Fibroblast of mammary gland (primary cell): ENCODE data around the gene NPTX1.

Experiments
- DNase-seq: peaks from one replicate; pipeline ENCODE4 v3.0.0-alpha.2; 2010; ENCODE audit warnings: low read depth
- H3K4me3 ChIP-seq: 2 replicates; pipeline ENCODE4 v1.5.1; 2011; ENCODE audit warnings: low read depth, mild to moderate bottlenecking, low read length, moderate library complexity; ENCODE audit not compliant: control insufficient read depth
- TF ChIP-seq, protein P1 (sequence below): conservative IDR thresholded peaks from 2 replicates; pipeline ENCODE4 v1.5.1; 2011; ENCODE audit warnings: low read depth, low read length, inconsistent platforms; ENCODE audit not compliant: control insufficient read depth, insufficient read depth

The NPTX1 gene

DNA sequence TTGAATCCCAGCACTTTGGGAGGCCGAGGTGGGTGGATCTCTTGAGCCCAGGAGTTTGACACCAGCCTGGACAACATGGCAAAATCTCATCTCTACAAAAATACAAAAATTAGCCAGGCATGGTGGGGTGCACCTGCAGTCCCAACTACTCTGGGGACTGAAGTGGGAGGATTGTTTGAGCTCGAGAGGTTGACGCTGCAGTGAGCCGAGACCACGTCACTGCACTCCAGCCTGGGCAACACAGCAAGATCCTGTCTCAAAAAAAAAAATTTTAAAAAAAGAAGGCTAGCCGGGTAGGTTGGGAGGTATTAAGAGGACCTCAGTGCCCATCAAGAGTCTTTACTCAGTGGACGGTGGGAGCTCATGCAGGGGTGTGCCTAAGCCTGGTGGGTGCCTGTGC, 3.8 kb upstream of the NPTX1 start:
- DNase-seq: no peak
- no peak overlapping the region for H3K4me3 ChIP-seq
- TF ChIP-seq, protein P1, sequence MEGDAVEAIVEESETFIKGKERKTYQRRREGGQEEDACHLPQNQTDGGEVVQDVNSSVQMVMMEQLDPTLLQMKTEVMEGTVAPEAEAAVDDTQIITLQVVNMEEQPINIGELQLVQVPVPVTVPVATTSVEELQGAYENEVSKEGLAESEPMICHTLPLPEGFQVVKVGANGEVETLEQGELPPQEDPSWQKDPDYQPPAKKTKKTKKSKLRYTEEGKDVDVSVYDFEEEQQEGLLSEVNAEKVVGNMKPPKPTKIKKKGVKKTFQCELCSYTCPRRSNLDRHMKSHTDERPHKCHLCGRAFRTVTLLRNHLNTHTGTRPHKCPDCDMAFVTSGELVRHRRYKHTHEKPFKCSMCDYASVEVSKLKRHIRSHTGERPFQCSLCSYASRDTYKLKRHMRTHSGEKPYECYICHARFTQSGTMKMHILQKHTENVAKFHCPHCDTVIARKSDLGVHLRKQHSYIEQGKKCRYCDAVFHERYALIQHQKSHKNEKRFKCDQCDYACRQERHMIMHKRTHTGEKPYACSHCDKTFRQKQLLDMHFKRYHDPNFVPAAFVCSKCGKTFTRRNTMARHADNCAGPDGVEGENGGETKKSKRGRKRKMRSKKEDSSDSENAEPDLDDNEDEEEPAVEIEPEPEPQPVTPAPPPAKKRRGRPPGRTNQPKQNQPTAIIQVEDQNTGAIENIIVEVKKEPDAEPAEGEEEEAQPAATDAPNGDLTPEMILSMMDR: no peak

DNA sequence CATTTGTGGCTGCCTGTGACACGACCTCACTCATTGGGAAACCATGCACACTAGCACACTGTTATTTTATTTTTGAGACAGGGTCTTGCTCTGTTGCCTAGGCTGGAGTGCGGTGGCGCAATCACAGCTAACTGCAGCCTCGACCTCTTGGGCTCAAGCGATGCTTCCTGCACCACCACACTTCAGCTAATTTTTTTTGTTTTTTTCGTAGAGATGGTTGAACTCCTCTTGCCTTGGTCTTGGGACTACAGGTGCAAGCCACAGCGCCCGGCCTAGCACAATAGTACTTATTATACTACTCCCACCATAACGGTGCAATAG, 2.8 kb upstream of the NPTX1 start:
- DNase-seq: no peak
- TF ChIP-seq, protein P1: no peak
- no peak overlapping the region for H3K4me3 ChIP-seq

DNA sequence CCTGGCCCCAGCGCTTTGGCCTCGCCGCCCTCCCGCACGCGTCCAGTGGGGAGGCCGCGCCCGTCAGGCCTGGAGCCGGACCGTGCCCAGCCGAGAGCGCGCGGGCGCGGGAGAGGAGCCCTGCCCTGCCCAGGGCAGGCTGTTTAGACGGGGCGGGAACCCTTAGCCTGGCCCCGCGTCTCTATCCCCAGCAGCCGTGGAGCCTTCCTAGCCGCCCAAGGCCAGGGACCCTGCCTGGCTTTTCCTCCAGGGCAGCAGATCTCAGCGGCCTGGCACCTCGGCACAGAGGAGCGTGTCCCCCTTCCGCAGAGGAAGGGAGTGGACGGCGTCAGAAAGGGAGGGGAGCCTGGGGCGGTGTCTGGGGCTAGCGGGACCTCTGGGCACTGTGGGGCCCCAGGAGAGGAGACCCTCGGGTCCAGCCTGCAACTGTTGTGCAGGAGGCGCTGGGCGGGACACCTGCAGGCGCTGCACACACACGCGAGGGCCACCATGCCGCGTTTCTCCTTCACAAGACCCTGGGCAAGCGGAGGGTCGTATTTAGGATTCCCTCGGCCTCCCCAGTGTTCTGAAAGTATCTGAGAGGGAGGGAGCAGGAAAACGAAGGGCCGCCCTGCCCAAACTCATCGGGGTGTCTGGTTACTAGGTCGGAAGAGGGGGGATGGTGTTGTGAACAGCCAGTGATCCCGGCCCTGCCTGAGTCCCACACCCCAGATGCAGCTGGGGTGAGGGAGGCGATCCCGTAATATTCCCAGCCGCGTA, 2.3 kb upstream of the NPTX1 start:
- no peak overlapping the region for H3K4me3 ChIP-seq
- no peak for DNase-seq
- TF ChIP-seq, protein P1: no peak

DNA sequence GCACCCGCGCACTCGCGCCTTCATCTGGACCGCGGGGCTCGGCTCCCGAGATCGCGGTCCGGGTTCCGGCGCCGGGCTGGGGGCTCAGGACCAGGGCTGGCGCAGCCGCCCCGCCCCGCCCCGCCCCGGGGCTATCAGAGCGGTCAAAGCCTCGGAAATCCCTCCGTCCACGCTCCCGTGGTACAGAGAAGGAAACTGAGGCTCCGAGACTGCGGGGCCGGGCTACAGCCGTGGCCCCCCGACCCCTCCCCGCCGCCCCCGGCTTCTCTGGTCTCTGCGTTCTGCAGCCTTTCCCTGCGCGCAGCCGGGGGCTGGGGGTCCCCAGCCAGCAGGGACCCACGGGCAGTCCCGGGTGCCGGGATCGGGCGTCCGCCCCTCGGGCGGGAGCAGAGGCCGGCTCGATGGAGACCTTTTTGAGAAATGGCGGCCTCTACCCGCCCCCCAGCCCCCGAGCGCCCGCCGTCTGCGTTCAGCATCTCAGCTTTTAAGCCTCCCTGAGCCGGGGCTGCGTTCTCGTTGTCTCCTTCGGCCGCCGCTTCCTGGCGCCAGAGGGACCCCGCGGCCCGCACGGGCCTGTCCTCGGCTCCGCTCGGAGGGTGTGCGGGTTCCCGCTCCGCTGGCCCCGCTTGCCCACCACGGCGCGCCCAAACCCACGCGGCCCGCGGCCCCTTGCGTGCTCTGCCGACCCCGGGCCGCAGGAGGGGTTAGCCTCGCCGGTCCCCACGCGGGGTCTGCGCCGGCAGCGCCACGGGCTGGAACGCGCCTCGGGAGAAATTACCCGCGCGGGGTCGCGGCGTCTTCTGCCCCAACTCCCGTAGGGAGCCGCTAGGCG, 1.5 kb upstream of the NPTX1 start:
- TF ChIP-seq, protein P1: peak; percentile 37
- no peak overlapping the region for H3K4me3 ChIP-seq
- peak; percentile 45 for DNase-seq

- no peak overlapping the region for H3K4me3 ChIP-seq
- DNase-seq: no peak
- TF ChIP-seq, protein P1: no peak
These were observed 655 bp upstream of the NPTX1 start for GRCh38 chr17:80476877-80477646.

- no peak for DNase-seq
- H3K4me3 ChIP-seq: no peak overlapping the region
- TF ChIP-seq, protein P1: no peak
These were observed 1.2 kb downstream of the NPTX1 start for GRCh38 chr17:80474961-80475909.
